OCI-LY3 (cell line): ENCODE results near the gene EYA2.

Experiments
- H2AFZ ChIP-seq: fragments of 200-600, 300-600 bp; shearing (Covaris generic); 2 replicates; pipeline ENCODE4 v1.6.0; 2014; ENCODE audit warnings: antibody characterized with exemption, low read depth, low read length
- H3K27ac ChIP-seq: fragments of 200-600, 300-600 bp; sonication (generic); 2 replicates; pipeline ENCODE4 v1.5.1; 2014; ENCODE audit warnings: mild to moderate bottlenecking, low read length, moderate library complexity, mixed read lengths
- H3K27me3 ChIP-seq: fragments of 200-600, 300-600 bp; sonication (generic); 2 replicates; pipeline ENCODE4 v1.6.1; 2014; ENCODE audit warnings: low read depth, low read length, mixed read lengths
- H3K36me3 ChIP-seq: fragments of 200-600, 300-600 bp; sonication (generic); replicated peaks from 2 replicates; pipeline ENCODE3; 2014; ENCODE audit warnings: low read depth, low read length, mixed read lengths
- H3K4me1 ChIP-seq: fragments of 300-600, 200-600 bp; sonication (generic); 2 replicates; pipeline ENCODE4 v1.6.1; 2014; ENCODE audit warnings: low read length, mixed read lengths
- H3K4me2 ChIP-seq: fragments of 200-600, 300-600 bp; sonication (generic); 2 replicates; pipeline ENCODE4 v1.6.1; 2014; ENCODE audit warnings: low read length, mixed read lengths
- H3K4me3 ChIP-seq: fragments of 300-600, 200-600 bp; sonication (generic); 2 replicates; pipeline ENCODE4 v1.5.1; 2014; ENCODE audit warnings: antibody characterized with exemption, mild to moderate bottlenecking, low read length, moderate library complexity
- H3K79me2 ChIP-seq: fragments of 300-600, 200-600 bp; shearing (Covaris generic); 2 replicates; pipeline ENCODE4 v1.6.1; 2014; ENCODE audit warnings: mild to moderate bottlenecking, low read length, mixed read lengths
- H3K9ac ChIP-seq: fragments of 300-600, 200-600 bp; shearing (Covaris generic); 2 replicates; pipeline ENCODE4 v1.6.0; 2014; ENCODE audit warnings: mild to moderate bottlenecking, low read length, moderate library complexity
- H3K9me3 ChIP-seq: fragments of 200-600, 300-600 bp; shearing (Covaris generic); 2 replicates; pipeline ENCODE4 v1.6.1; 2014; ENCODE audit warnings: low read length, mixed read lengths; ENCODE audit not compliant: insufficient read depth
- H4K20me1 ChIP-seq: fragments of 200-600, 300-600 bp; sonication (generic); 2 replicates; pipeline ENCODE4 v1.6.1; 2016; ENCODE audit warnings: low read length, mixed read lengths; ENCODE audit not compliant: insufficient read depth
- CTCF ChIP-seq: fragments of 200-600, 300-600 bp; sonication (generic); IDR thresholded peaks from 2 replicates; pipeline ENCODE4 v1.5.1; 2014; ENCODE audit warnings: antibody characterized with exemption, low read length, low read depth
- EZH2phosphoT487 ChIP-seq: fragments of 200-600 bp; shearing (Covaris generic); IDR thresholded peaks from 2 replicates; pipeline ENCODE4 v1.6.1; 2018; ENCODE audit warnings: antibody characterized with exemption, mixed run types, low read depth

The EYA2 gene

GRCh38 chr20:47208534-47209174, 314.0 kb downstream of the EYA2 start:
- Histone ChIP-seq H4K20me1 (0 out of 2 replicates have a peak, but pooled peaks cover 9% of the 10 kb centered on the region), H3K4me1 (peaks cover 8% of the 10 kb centered on the region), H3K9ac (no peak overlapping the region), H3K79me2 (no peaks in the 10 kb centered on the region), H3K27me3 (no peaks in the 10 kb centered on the region), H3K27ac (no peak overlapping the region), H3K36me3 (peaks cover 31% of the 10 kb centered on the region), H3K4me2 (no peak overlapping the region), H2AFZ (no peak overlapping the region), H3K9me3 (no peaks in the 10 kb centered on the region), H3K4me3 (no peak overlapping the region)
- TF ChIP-seq CTCF (no peak), EZH2phosphoT487 (no peak)

DNA sequence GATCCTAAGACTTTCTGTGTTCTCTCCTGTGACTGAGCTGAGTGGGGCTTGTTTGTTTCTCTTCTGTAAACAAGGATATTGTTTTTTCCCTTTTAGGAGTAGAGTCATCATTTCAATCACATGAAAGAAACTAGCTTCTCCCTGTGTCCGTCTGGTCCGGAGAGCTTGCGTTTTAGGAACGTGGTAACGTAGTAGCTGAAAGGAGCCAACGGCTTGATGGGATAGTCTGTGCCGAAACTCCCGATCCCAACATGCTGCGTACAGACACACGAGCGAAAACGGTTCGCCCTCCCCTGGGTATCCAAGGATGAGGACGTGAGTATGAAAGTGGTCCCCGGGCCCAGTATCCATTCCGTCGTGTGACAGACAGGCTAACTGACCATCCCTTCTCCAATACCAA, 315.3 kb downstream of the EYA2 start:
- Histone ChIP-seq H3K4me3 (no peak overlapping the region), H3K27me3 (no peaks in the 10 kb centered on the region), H3K9me3 (no peaks in the 10 kb centered on the region), H3K27ac (no peak overlapping the region), H3K79me2 (no peaks in the 10 kb centered on the region), H3K4me2 (no peak overlapping the region), H3K4me1 (peaks cover 8% of the 10 kb centered on the region), H3K36me3 (peaks cover 31% of the 10 kb centered on the region), H2AFZ (no peak overlapping the region), H3K9ac (no peak overlapping the region), H4K20me1 (0 out of 2 replicates have a peak, but pooled peaks cover 9% of the 10 kb centered on the region)
- TF ChIP-seq CTCF: no peak
- TF ChIP-seq EZH2phosphoT487: no peak

DNA sequence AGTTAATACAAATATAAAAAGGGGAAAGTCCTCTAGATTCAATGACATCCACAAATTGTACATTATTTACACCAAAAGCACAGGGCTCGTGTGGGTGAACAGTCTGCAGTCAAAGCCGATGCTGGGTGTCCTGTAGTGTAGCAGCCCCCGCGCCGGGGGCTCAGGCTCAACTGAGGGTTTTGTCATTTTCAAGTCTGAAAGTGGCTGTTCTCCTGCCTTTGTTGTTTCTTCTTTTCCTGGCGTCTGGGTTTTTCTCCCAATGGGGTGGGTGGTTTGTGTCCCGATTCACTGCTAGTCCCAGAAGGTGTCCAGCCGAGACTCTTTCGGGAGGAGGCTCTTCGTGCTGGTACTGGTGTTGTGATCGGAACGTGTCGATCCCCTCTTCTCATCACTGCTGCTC, 315.8 kb downstream of the EYA2 start:
- Histone ChIP-seq H3K27me3 (no peaks in the 10 kb centered on the region), H3K79me2 (no peaks in the 10 kb centered on the region), H3K9ac (no peak overlapping the region), H3K4me2 (no peak overlapping the region), H3K4me1 (peaks cover 7% of the 10 kb centered on the region), H3K4me3 (no peak overlapping the region), H3K27ac (no peak overlapping the region), H4K20me1 (0 out of 2 replicates have a peak, but pooled peaks cover 9% of the 10 kb centered on the region), H3K9me3 (no peaks in the 10 kb centered on the region), H3K36me3 (peaks cover 31% of the 10 kb centered on the region), H2AFZ (no peak overlapping the region)
- TF ChIP-seq EZH2phosphoT487 (no peak), CTCF (no peak)

GRCh38 chr20:47211036-47211435, 316.4 kb downstream of the EYA2 start:
- TF ChIP-seq CTCF (no peak), EZH2phosphoT487 (no peak)
- Histone ChIP-seq H3K4me2 (no peak overlapping the region), H3K4me3 (no peak overlapping the region), H3K79me2 (no peaks in the 10 kb centered on the region), H3K27me3 (no peaks in the 10 kb centered on the region), H3K4me1 (peaks cover 1% of the 10 kb centered on the region), H3K9ac (no peak overlapping the region), H3K27ac (no peak overlapping the region), H4K20me1 (0 out of 2 replicates have a peak, but pooled peaks cover 12% of the 10 kb centered on the region), H3K9me3 (no peaks in the 10 kb centered on the region), H2AFZ (no peak overlapping the region), H3K36me3 (peaks cover 35% of the 10 kb centered on the region)
